Esophagus squamous epithelium (tissue), 4 donors: ENCODE results near the gene CDC42BPA.

Experiments
- CTCF ChIP-seq, 6 experiments: fragments of 450-650 bp in 4 of 6; fragments of 200-600 bp in 2 of 6; sonication (generic) in 2 of 6; IDR thresholded peaks; one replicate each; pipeline ENCODE4 v1.5.1; 2016 to 2019; ENCODE audit warnings: antibody characterized with exemption in 6 of 6, mild to moderate bottlenecking in 4 of 6, moderate library complexity in 4 of 6
- POLR2A ChIP-seq, 4 donors: fragments of 450-650 bp; IDR thresholded peaks; one replicate each; pipeline ENCODE4 v1.6.1; 2017; ENCODE audit warnings: antibody characterized with exemption in 4 of 4, mild to moderate bottlenecking in 4 of 4, moderate library complexity in 3 of 4

GRCh38 chr1:226985839-226986463 is 332.3 kb downstream of the CDC42BPA start:
- no peak for TF ChIP-seq CTCF (IDR thresholded peaks at IDR 0.05)
- no peak for TF ChIP-seq POLR2A (IDR thresholded peaks at IDR 0.05)
